Measurements from ENCODE around the gene TDP2.

DNA sequence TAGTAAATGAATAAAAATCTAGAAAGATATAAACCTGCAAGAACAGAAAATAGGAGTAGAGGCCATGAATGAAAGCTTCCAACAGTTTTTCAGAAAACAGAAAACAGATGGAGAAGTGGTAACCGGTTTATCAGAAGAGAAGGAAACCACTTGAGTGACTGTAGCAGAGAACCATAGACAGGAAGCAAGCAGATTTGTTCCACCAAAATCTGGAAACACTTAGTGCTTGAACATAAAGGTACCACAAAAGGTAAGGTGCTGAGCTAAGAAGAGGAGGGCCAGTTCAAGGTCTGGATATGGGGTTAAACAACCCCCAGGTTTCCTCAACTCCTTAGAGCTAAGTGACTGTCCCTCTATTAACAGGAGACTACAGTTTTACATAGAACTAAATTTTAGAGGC is 11.5 kb downstream of the TDP2 start:
- TF ChIP-seq, protein P1, sequence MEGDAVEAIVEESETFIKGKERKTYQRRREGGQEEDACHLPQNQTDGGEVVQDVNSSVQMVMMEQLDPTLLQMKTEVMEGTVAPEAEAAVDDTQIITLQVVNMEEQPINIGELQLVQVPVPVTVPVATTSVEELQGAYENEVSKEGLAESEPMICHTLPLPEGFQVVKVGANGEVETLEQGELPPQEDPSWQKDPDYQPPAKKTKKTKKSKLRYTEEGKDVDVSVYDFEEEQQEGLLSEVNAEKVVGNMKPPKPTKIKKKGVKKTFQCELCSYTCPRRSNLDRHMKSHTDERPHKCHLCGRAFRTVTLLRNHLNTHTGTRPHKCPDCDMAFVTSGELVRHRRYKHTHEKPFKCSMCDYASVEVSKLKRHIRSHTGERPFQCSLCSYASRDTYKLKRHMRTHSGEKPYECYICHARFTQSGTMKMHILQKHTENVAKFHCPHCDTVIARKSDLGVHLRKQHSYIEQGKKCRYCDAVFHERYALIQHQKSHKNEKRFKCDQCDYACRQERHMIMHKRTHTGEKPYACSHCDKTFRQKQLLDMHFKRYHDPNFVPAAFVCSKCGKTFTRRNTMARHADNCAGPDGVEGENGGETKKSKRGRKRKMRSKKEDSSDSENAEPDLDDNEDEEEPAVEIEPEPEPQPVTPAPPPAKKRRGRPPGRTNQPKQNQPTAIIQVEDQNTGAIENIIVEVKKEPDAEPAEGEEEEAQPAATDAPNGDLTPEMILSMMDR (IDR thresholded peaks at IDR 0.05): no peak
- TF ChIP-seq POLR2A (IDR thresholded peaks at IDR 0.05): no peak

Data from right lobe of liver (tissue), 4 donors.